Fibroblast of the aortic adventitia (primary cell): ENCODE results near the gene NDUFB7. TPM values are rescaled to one million over a fixed set of nuclear protein-coding genes. Genes with fewer than 3 reads are reported as not detected.
"Not testable (repeated sequence)": the region's sequence is repeated elsewhere in the genome, so short reads cannot be mapped to it uniquely, and the experiment has no call there.

ENCODE experiments used
- DNase-seq: peaks from one replicate; pipeline ENCODE4 v3.0.0-alpha.2; 2010; ENCODE audit warnings: low read depth
- H3K4me3 ChIP-seq: 2 replicates; pipeline ENCODE4 v1.5.1; 2011; ENCODE audit warnings: low read depth, mild to moderate bottlenecking, control low read depth, low read length, moderate library complexity
- total RNA-seq: library from RNA; depleted of rRNA; stranded (reverse); fragments of >200 nt; gene quantifications from 2 replicates; pipeline ENCODE4 v1.2.3, GENCODE V29; 2012; ENCODE audit warnings: low replicate concordance
- TF ChIP-seq, protein P1 (sequence below): IDR thresholded peaks from 2 replicates; pipeline ENCODE4 v1.5.1; 2011; ENCODE audit warnings: mild to moderate bottlenecking, low read length, control low read depth, inconsistent platforms; ENCODE audit not compliant: insufficient read depth

The NDUFB7 gene
- total RNA-seq, 1 donor: 164 TPM

DNA sequence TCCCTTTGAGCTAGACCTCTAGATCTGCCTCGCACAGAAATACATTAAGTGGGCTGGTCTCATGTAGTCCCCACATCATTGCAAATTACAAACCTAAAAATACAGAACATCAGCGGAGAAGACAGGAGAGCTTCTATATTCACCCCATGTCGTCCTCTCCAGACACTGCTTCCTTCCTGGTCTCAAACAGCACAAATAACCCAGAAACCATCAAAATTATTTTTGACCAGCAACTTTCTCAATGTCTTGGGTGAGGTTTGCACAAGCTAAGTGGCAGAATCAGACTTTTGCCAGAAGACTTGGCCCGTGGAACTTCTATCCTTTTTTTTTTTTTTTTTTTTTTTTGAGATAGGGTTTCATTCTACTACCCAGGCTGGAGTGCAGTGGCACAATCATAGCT lies 39.2 kb upstream of the NDUFB7 start:
- DNase-seq: no peak
- H3K4me3 ChIP-seq: no peak overlapping the region
- TF ChIP-seq, protein P1, sequence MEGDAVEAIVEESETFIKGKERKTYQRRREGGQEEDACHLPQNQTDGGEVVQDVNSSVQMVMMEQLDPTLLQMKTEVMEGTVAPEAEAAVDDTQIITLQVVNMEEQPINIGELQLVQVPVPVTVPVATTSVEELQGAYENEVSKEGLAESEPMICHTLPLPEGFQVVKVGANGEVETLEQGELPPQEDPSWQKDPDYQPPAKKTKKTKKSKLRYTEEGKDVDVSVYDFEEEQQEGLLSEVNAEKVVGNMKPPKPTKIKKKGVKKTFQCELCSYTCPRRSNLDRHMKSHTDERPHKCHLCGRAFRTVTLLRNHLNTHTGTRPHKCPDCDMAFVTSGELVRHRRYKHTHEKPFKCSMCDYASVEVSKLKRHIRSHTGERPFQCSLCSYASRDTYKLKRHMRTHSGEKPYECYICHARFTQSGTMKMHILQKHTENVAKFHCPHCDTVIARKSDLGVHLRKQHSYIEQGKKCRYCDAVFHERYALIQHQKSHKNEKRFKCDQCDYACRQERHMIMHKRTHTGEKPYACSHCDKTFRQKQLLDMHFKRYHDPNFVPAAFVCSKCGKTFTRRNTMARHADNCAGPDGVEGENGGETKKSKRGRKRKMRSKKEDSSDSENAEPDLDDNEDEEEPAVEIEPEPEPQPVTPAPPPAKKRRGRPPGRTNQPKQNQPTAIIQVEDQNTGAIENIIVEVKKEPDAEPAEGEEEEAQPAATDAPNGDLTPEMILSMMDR: no peak

GRCh38 chr19:14606627-14607026 lies 34.8 kb upstream of the NDUFB7 start:
- H3K4me3 ChIP-seq: no peak overlapping the region
- TF ChIP-seq, protein P1: no peak
- no peak for DNase-seq

DNA sequence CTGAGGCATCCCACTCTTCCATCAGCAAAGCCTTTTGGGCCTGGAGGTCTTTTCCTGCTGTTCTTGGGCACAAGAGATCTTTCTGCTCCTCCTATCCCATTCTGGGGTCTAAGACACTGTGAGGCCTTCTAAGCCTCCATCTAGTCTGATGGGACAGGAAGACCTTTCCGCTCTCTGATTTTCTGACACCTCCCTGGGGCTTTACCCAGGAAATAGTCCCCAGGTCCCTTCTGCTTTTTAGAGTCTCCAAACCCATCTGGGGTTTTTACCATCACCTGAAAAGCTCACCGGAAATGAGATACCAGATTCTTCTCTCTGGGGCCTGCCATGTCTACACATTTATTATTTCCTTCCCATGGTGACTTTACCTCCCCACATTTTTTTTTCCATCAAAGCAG lies 32.1 kb upstream of the NDUFB7 start:
- no peak for DNase-seq
- TF ChIP-seq, protein P1: no peak
- H3K4me3 ChIP-seq: no peak overlapping the region

DNA sequence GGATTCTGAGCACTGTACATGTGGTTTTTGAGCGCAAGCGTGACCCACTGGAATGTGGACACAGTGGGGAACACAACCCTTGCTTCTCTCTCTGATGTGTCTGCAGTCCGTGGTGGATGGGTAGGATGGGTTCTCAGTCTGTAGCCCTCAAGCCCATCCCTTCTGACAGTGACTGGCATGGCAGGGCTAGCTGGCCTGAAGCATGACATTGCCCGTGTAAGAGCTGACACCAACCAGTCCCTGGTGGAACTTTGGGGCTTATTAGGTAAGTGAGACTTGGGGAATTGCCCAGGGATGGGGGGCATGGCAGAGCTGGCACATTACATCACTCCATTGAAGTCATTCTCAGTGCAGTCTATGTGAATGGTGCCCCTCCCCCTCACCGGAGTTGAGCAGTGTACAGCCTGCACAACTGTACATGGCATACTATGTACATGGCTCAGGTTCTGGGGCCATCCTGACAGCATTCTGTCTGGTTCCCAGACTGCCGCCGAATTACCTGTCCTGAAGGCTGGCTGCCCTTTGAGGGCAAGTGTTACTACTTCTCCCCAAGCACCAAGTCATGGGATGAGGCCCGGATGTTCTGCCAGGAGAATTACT lies 27.8 kb upstream of the NDUFB7 start:
- DNase-seq: no peak
- no peak overlapping the region for H3K4me3 ChIP-seq
- TF ChIP-seq, protein P1: no peak

- TF ChIP-seq, protein P1: no peak
Measured at GRCh38 chr19:14595558-14595957, 23.7 kb upstream of the NDUFB7 start.

DNA sequence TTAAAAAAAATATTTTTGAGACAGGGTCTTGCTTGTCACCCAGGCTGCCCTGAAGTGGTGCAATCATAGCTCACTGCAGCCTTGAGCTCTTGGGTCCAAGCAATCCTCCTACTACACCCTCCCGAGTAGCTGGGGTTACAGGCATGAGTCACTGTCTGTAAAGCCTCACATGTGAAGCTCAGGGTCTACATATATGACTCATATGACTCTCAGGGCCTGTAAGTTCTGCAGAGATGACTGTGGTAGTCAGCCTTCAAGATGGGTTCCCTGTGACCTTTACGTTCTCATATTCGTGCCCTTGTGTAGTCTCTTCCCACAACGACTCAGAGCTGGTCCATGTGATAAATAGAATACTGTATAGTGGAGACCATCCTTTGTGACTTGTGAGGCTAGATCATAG lies 17.6 kb upstream of the NDUFB7 start:
- DNase-seq: not testable (repeated sequence)

More at GRCh38 chr19:14595558-14595957, 23.7 kb upstream of the NDUFB7 start:
- no peak for DNase-seq
- H3K4me3 ChIP-seq: no peak overlapping the region

DNA sequence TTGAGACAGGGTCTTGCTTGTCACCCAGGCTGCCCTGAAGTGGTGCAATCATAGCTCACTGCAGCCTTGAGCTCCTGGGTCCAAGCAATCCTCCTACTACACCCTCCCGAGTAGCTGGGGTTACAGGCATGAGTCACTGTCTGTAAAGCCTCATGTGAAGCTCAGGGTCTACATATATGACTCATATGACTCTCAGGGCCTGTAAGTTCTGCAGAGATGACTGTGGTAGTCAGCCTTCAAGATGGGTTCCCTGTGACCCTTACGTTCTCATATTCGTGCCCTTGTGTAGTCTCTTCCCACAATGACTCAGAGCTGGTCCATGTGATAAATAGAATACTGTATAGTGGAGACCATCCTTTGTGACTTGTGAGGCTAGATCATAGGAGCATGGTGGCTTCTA lies 13.3 kb upstream of the NDUFB7 start:
- H3K4me3 ChIP-seq, DNase-seq: not testable (repeated sequence)

More for the DNA sequence above, 17.6 kb upstream of the NDUFB7 start:
- H3K4me3 ChIP-seq: not testable (repeated sequence)

GRCh38 chr19:14584372-14584771 lies 12.5 kb upstream of the NDUFB7 start:
- not testable (repeated sequence) for DNase-seq, H3K4me3 ChIP-seq
